Skin epidermis (tissue), 12 donors: ENCODE data around the gene POU2F1.

Source experiments
- H3K27ac ChIP-seq, 21 experiments: fragments of 200-600 bp; sonication (generic) in 11 of 21; one replicate each; pipeline ENCODE4 v1.5.0; 2020; ENCODE audit warnings: mild to moderate bottlenecking in 3 of 21, inconsistent platforms in 2 of 21, moderate library complexity in 2 of 21
- H3K4me3 ChIP-seq, 7 experiments: fragments of 200-600 bp; sonication (generic) in 2 of 7; one replicate each; pipeline ENCODE4 v1.5.0; 2020; ENCODE audit warnings: inconsistent platforms in 2 of 7, mild to moderate bottlenecking in 2 of 7, moderate library complexity in 1 of 7

The POU2F1 gene

DNA sequence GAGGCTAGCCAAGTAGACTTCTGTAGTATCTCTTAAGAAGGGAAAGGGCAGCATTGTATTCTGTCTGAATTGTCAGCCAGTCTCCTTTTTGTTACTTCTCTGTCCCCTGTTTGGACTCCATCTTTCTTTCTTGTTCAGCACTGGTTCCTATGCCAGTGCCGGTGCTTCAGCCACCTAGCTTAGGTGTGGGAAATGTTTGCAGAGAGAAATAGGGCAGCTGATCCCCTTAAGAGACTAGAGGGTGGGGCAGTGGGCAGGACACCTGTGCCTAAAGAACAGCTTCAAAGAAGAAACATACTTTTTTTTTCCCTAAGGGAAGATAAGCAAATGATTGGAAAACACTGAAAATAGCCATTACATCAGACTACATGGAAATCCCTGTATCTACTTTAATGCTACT, 113.0 kb downstream of the POU2F1 start:
- Histone ChIP-seq H3K4me3 (no peak overlapping the region), H3K27ac (no peak overlapping the region)

DNA sequence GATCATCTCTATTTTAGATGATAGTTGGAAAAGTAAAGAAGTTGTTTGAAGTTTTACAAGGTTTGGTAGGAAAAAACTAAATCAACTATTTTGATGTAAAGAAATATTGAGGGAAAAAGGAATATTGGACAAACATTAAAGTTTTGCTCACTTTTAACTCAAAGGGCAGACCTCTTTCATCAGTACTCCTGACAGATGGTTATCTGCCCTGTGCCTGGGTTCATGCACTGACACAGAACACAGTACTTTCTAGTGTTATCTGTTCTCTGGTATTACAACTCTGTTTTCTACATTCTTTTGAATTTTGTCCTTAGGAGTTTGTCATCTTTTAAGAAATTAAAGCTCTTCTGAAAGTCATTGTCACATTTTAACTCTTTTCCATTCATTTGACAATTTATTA, 118.7 kb downstream of the POU2F1 start:
- no peak overlapping the region for H3K27ac ChIP-seq
- no peak overlapping the region for H3K4me3 ChIP-seq

DNA sequence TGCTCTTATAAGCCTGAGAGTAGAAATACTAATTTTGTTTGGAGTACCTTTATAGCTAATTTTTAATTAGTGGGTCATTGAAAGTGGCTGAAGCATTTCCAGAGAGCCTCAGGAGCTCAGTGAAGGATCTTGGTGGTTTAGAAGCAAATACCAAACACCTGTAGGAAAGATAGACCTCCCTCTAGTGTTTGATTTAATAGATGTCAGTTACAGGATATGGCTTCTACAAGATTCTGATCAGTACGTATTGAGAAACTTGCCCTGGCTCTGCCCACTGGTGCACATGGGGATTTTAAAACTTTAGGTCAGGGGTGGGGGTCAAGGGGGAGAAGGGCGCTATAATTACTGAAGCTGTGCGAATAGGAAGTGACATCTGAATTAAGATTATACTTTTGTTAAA, 122.2 kb downstream of the POU2F1 start:
- Histone ChIP-seq H3K4me3 (no peak overlapping the region), H3K27ac (no peak overlapping the region)

DNA sequence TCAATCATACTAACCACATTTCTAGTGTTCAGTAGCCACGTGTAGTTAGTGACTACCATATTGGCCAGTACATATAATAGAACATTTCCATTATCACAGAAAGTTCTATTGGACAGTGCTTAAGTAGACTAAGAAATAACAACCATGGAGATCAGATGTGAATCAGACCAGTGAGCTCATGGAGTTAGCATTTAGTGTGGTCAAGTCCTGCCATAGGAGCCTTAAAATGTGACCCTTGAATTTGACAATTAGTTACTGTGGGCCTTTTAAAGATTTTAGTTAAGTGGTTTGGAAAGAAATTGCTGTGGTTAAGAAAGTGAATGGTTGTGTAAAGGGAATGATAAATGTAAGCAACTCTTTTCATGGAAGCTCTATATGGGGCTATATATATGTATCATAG, 123.4 kb downstream of the POU2F1 start:
- H3K4me3 ChIP-seq: no peak overlapping the region
- H3K27ac ChIP-seq: no peak overlapping the region

DNA sequence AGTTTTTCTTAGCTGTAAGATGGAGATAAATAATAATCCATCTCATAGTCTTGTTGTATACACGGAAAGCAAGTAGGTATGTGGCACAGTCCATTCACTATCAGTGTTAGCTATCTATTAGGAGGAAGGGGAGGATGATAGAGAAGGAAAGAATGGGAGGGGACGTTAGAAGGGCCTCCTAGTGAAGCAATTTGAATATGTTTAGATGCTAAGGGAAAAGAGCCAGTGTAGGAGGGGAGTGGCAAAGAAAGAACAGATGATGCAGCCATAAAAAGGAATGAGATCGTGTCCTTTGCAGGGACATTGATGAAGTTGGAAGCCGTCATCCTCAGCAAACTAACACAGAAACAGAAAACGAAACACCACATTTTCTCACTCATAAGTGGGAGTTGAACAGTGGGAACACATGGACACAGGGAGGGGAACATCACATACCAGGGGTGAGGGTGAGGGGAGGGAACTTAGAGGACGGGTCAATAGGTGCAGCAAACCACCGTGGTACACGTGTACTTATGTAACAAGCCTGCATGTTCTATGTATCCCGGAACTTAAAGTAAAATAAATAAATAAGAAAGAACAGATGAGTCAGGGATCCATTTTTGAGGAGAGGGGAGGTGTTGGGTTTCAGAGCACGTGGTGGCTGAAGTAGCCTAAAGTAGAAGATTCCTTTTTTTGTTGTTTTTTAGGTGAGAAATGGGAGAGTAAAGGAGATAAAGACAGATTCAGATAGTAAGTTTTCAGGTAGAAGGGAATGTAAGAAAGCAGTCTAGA, 124.1 kb downstream of the POU2F1 start:
- no peak overlapping the region for H3K4me3 ChIP-seq

DNA sequence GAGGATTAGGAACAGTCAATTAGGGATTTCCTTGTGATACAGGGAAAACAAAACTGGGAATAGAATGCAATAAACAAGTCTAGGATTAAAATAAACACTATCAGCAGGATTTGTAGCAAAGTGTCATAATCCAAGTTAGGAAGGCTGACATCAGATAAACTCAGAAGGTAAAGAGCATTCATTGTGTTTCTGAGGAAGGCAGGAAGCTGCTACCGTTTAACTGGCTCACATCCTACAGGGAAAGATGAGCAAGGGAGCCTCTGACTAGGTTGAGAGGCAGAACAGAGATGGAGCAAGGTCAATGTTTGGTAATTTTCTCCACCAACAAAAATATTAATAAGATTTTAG, 124.7 kb downstream of the POU2F1 start:
- no peak overlapping the region for H3K4me3 ChIP-seq
- H3K27ac ChIP-seq: no peak overlapping the region

More for the DNA sequence above, 124.1 kb downstream of the POU2F1 start:
- H3K27ac ChIP-seq: no peak overlapping the region

DNA sequence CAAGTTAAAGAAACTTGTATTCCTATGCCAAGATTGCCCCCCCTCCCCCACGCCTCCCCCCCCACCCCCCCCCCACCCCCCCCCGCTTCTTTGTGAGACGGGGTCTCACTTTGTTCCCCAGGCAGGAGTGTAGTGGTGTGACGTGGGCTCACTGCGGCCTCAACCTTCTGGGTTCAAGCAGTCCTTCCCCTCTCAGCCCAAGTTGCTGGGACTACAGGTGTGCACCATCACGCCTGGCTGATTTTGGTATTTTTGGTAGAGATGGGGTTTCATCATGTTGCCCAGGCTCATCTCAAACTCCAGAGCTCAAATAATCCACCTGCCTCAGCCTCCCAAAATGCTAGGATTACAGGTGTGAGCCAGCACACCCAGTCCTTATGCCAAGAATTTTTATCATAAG, 136.6 kb downstream of the POU2F1 start:
- Histone ChIP-seq H3K27ac (no peak overlapping the region), H3K4me3 (no peak overlapping the region)

DNA sequence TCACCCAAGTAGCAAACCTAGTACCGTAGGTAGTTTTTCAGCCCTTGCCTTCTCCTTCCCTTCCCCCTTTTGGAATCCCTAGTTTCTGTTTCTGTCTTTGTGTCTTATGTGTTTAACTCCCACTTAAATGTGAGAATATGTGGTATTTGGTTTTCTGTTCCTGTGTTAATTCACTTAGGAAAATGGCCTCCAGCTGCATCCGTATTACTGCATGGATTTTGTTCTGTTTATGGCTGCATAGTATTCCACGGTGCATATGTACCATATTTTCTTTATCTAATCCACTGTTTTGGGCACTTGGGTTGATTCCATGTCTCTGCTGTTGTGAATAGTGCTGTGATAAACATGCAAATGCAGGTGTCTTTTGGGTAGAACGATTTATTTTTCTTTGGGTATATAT, 138.6 kb downstream of the POU2F1 start:
- Histone ChIP-seq H3K4me3 (no peak overlapping the region), H3K27ac (no peak overlapping the region)

DNA sequence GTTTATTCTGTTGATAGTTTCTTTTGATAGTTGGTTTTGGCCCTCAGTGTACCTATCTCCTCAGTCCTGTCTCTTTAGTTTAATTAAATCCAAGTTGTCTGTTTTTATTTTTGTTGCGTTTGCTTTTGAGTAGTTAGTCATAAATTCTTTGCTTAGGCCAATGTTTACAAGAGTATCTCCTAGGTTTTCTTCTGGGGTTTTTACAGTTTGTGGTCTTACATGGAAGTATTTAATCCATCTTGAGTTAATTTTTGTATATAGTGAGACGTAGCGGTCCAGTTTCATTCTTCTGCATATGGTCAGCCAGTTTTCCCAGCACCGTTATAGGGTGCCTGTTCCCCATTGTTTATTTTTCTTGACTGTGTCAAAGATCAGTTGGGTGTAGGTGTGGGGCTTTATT, 139.4 kb downstream of the POU2F1 start:
- no peak overlapping the region for H3K27ac ChIP-seq
- no peak overlapping the region for H3K4me3 ChIP-seq

DNA sequence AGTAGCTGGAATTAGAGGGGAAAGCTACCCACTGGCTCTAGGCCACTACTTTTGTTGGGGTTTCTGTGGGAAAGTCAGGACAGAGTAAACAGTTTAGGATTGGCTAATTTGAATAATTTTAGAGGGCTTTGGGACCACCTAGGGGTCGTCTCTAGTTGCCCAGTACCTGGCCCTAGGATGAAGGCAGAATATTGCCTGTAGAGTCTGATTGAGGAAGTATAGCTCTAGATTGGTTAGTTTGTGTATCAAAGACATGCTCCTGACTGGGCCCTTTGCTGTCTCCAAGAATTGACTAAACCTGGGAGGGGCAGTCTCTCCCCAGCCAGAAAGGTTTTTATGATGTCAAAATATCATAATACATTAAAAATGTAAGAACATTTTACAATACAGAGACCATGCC, 142.0 kb downstream of the POU2F1 start:
- H3K27ac ChIP-seq: no peak overlapping the region
- no peak overlapping the region for H3K4me3 ChIP-seq

DNA sequence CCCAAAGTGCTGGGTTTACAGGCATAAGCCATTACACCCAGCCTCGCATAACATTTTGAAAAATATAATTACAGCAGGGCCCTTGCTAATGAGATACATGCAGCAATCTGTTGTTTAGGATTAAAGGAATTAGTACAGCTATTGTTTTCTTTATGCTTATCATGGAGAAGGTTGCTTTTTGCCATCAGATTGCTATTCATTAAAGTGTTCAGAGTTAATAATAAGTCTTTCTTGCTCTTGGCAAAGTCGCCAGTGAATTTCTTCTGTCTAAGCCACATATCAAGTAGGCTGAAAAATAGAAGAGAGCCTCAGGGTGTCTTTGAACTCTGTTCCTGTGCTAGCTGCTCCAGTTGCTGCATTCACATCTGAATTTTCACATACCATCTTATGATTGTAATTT, 144.1 kb downstream of the POU2F1 start:
- Histone ChIP-seq H3K27ac (no peak overlapping the region), H3K4me3 (no peak overlapping the region)

DNA sequence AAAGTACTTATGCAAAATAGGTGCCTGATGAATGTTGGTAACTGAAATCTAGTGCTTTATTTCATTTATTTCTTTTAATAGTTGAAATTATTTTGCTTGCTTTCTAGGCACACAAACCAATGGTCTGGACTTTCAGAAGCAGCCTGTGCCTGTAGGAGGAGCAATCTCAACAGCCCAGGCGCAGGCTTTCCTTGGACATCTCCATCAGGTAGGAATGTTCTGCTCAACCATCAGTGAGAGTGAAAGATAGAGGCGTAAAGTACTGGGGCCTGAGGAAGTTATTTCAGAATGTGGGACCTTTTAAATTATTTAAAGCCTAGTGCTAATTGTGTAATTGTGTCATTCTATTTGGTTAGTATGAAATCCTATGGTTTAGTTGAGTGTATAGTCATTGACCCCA, 144.7 kb downstream of the POU2F1 start:
- H3K27ac ChIP-seq: no peak overlapping the region

DNA sequence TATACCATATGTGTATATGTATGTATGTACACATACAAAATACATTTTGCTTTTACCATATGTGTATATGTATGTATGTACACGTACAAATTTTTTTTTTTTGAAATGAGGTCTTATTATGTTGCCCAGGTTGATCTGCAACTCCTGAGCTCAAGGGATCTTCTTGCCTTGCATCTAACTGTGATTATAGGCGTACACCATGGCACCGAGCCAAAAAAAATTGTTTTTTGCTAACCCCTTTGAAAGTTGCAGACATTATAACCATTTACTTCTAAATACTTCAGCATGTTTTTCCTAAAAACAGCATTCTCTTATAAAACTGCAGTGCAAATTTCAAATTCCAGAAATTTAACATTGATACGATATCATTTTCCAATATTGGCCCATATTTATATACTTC, 147.0 kb downstream of the POU2F1 start:
- no peak overlapping the region for H3K4me3 ChIP-seq
- no peak overlapping the region for H3K27ac ChIP-seq

More for the DNA sequence above, 144.7 kb downstream of the POU2F1 start:
- no peak overlapping the region for H3K4me3 ChIP-seq

DNA sequence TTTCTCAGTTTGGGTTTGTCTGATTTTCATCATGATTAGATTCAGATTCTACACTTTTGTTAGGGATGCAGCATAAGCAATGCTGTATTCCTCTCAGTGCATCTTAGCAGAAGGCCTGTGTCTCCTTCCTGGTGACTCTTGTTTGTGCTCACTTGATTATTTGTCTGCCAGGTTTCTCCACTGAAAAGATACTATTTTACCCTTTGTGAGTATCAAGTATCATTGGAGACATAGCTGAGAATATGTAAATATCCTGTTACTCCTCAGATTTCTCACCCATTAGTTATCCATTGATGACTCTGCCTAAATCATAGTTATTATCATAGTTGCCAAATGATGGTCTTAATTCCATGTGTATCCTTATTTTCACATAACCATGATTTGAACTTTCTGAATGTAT, 148.5 kb downstream of the POU2F1 start:
- Histone ChIP-seq H3K27ac (no peak overlapping the region), H3K4me3 (no peak overlapping the region)

DNA sequence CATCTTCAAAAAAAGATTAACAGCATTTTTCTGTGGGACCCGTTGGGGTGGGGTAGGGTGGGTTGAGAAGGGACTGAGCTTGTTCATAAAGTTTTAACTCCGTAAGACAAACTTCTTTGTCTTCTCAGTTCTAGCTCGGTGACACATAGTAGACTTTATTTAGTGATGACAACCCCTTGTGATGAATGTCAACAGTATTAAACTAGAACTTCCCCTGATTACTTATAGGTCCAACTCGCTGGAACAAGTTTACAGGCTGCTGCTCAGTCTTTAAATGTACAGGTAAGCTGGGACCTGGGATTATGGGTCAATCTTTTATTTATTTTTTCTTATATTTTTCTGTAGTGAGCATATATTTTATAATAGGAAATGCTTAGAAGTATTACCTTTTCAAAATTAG, 149.2 kb downstream of the POU2F1 start:
- no peak overlapping the region for H3K4me3 ChIP-seq
- H3K27ac ChIP-seq: no peak overlapping the region

DNA sequence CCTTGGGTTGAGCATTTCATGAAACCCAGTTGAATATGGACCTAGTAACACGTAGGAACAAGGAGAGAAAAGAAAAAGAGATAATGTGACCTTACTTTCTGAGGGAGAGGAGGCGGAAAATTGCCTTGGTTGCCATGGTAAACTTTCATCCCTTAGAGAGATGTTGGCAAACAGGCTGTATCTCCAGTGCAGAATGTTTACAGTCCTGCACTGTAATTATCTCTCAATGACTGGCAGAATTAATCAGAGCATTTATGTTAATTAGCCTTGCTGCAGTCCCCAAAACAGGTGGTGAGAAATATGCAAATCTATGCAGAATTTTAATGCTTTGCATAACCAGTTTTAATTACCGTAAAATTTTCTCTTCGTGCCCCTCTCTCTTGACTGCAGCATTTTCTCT, 150.3 kb downstream of the POU2F1 start:
- H3K4me3 ChIP-seq: no peak overlapping the region

DNA sequence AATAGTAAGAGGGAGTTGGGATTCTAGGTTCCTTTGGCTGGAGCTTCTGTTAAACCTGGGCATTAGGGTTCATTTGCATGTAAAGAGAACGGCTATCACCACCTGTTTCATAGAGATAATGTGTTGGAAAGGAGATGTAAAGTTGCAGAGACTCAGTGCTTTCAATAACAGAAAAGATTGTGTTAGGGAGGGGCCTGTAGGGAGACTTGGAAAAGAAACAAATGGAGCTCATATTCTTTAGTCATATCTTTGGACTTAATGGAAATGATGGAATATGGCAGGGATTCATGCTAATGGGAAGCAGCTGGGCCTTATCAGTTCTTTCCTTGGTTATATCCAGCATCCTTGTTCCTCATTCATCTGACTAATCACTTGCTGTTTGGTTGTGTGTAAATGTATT, 152.7 kb downstream of the POU2F1 start:
- H3K27ac ChIP-seq: no peak overlapping the region
- no peak overlapping the region for H3K4me3 ChIP-seq

More for the DNA sequence above, 150.3 kb downstream of the POU2F1 start:
- H3K27ac ChIP-seq: no peak overlapping the region

DNA sequence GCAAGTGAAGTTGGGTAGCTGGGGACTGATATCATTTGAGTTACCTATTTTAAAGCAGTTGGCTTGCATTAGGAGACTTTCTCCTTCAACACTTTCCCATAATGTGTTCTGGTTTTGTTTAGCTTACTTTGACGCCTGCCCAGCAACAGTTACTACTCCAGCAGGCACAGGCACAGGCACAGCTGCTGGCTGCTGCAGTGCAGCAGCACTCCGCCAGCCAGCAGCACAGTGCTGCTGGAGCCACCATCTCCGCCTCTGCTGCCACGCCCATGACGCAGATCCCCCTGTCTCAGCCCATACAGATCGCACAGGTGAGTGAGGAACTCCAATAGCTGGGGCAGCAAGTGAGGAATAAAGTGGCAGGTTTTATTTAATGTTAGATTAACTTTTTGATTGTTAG, 153.3 kb downstream of the POU2F1 start:
- H3K4me3 ChIP-seq: no peak overlapping the region
- H3K27ac ChIP-seq: no peak overlapping the region

DNA sequence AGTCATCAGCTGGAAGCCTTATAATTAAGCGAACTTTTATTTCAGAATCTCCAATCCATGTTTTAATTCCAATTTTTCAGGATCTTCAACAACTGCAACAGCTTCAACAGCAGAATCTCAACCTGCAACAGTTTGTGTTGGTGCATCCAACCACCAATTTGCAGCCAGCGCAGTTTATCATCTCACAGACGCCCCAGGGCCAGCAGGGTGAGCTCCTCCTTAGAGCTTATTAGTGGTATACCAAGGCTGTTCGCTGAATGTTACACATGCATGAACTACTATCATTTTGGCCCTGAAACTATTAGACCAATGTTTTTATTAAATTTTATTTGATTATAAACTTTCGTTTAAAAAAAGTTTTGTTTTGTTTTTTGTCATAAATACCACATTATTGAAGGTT, 155.3 kb downstream of the POU2F1 start:
- Histone ChIP-seq H3K27ac (no peak overlapping the region), H3K4me3 (no peak overlapping the region)

DNA sequence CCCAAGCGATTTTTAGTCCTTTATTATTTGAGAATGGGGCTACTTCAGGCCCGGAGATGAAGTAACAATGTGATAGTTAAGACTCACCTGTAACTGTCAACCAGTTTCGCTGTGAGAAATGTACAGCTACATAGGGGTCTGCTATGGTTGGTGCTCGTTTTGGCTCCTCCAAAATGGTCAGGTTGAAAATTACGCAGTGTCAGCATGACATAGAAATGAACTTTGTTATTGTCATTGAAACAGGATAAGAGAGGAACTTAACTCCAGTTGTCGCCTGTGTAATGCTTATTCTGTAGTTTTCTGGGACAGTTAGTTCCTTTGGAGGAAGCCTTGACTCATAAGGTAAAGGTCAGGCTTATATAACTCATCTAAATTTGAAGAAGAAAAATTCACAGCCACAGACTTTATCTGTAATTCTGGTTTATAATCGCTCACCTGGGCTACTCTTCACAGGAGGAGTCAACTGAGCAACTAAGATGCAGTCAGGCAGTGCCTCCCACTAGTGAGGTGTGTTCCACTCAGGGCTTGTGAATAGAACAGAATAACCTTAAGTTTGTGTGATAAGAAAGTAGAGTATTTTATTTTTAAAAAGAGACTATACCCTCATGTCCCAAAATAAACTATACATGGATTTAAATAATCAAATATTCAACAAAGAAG, 166.7 kb downstream of the POU2F1 start:
- H3K4me3 ChIP-seq: no peak overlapping the region
- no peak overlapping the region for H3K27ac ChIP-seq

DNA sequence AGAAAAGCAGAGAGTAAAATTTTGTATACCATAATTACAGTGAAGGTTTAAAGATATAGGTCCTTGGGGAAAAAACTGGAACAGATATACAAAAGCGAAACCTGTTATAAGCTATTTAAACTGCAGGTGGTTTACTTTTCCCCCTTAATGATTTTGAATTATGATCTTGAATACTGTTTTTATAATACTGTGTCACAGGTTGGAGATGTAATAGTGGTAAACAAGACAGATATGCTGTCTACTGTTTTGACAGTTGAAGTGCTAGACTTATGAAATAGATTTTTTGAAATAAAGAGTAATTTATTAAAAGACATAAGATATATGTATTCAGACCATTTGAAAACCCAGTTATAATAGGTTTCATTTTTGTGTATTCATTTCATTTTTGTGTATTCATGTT, 168.3 kb downstream of the POU2F1 start:
- Histone ChIP-seq H3K27ac (no peak overlapping the region), H3K4me3 (no peak overlapping the region)

DNA sequence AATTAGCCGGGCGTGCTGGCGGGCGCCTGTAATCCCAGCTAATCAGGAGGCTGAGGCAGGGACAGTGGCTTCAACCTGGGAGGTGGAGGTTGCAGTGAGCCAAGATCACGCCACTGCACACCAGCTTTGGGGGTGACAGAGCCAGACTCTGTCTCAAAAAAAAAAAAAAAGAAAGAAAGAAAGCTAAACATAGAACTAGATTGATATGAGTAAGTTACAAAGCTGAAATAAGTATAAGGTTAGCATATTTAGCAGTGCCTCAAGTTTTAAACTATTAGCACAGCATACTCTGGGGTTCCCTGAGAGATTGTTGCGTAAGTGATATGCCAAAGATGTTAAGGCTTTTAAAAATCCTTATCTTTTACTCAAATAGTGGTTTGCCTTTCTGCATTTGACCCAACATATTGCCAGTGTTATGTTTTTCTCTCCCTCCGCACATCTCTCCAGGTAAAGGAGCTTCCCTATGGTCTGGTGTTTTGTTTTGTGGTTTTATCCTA, 171.6 kb downstream of the POU2F1 start:
- H3K4me3 ChIP-seq: no peak overlapping the region
- no peak overlapping the region for H3K27ac ChIP-seq
